ENCODE measurements around the gene GNAL.

- TF ChIP-seq PPARA (CRISPR knock-in tag; IDR thresholded peaks at IDR 0.05; ENCODE audit: borderline replicate concordance) (no peak), RARB (CRISPR knock-in tag; IDR thresholded peaks at IDR 0.05) (no peak), ZNF565 (CRISPR knock-in tag; conservative IDR thresholded peaks at IDR 0.05; ENCODE audit: low read depth) (no peak), ZFP3 (CRISPR knock-in tag; IDR thresholded peaks at IDR 0.05) (no peak), TCF4 (CRISPR knock-in tag; IDR thresholded peaks at IDR 0.05; ENCODE audit: borderline replicate concordance) (no peak), CREB5 (CRISPR knock-in tag; IDR thresholded peaks at IDR 0.05; ENCODE audit: low read depth) (no peak), GLIS3 (CRISPR knock-in tag; IDR thresholded peaks at IDR 0.05) (no peak), BACH2 (CRISPR knock-in tag; IDR thresholded peaks at IDR 0.05; ENCODE audit: borderline replicate concordance) (no peak), ZNF70 (CRISPR knock-in tag; IDR thresholded peaks at IDR 0.05) (no peak), CSRNP3 (CRISPR knock-in tag; IDR thresholded peaks at IDR 0.05) (no peak), PATZ1 (CRISPR knock-in tag; IDR thresholded peaks at IDR 0.05; ENCODE audit: borderline replicate concordance) (no peak), POU6F1 (CRISPR knock-in tag; IDR thresholded peaks at IDR 0.05; ENCODE audit: borderline replicate concordance, low read depth) (no peak)
Observed at GRCh38 chr18:11724781-11725180, 35.7 kb downstream of the GNAL start.
